Measurements from ENCODE around the gene CYFIP2. TPM values are rescaled to one million over a fixed set of nuclear protein-coding genes. Genes with fewer than 3 reads are reported as not detected.

The CYFIP2 gene
- total RNA-seq, 1 donor from 2014 or later = 27.7 TPM

DNA sequence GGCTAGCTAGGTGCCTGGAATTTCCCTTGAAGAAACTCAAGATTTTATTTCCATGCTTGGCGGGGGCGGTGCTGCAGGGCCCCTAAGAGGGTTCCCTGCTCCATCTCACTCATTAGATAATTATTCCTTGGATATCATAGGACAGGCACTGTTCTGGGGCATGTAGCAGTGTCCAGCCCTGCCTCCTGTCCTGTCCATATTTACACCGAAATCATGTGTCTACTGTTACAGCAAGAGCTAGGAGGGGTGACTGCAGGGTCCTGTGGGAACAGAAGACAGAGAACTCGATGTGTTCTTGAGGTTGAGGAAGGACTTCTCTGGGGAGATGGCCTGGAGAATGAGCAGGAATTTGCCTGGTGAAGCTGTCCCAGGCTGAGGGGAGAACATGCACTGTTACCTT is 96.6 kb downstream of the CYFIP2 start:
- no peaks in the 10 kb centered on the region for H3K36me3 ChIP-seq

DNA sequence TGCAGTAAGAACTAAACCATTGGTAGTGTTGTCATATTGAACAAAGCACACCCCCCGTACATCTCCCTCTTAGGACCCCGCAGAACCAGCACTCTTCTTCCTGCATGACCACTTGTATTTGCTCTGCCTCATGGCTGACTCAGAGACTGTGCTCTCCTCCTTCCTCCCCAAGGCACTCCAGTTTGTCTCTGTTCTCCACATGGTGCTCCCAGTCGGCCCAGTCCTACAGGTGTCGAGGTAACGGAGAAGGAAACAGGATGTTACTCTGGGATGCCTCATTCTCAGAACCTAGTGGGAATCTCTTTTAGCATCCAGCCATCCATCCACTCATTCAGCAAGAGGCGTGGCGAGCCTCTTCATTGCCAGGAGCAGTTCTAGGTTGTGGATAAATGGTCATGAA is 97.1 kb downstream of the CYFIP2 start:
- Histone ChIP-seq H3K4me1 (no peaks in the 10 kb centered on the region), H3K4me3 (no peak overlapping the region), H3K36me3 (no peaks in the 10 kb centered on the region), H3K27ac (no peak overlapping the region), H3K9me3 (no peaks in the 10 kb centered on the region), H3K27me3 (no peaks in the 10 kb centered on the region)
- TF ChIP-seq, protein P1, sequence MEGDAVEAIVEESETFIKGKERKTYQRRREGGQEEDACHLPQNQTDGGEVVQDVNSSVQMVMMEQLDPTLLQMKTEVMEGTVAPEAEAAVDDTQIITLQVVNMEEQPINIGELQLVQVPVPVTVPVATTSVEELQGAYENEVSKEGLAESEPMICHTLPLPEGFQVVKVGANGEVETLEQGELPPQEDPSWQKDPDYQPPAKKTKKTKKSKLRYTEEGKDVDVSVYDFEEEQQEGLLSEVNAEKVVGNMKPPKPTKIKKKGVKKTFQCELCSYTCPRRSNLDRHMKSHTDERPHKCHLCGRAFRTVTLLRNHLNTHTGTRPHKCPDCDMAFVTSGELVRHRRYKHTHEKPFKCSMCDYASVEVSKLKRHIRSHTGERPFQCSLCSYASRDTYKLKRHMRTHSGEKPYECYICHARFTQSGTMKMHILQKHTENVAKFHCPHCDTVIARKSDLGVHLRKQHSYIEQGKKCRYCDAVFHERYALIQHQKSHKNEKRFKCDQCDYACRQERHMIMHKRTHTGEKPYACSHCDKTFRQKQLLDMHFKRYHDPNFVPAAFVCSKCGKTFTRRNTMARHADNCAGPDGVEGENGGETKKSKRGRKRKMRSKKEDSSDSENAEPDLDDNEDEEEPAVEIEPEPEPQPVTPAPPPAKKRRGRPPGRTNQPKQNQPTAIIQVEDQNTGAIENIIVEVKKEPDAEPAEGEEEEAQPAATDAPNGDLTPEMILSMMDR (IDR thresholded peaks at IDR 0.05) = no peak
- TF ChIP-seq POLR2A (IDR thresholded peaks at IDR 0.05) (no peak), POLR2AphosphoS5 (IDR thresholded peaks at IDR 0.05; ENCODE audit: insufficient read depth in 1 of 2, low read depth in 1 of 2) (no peak)
- peak in 1 of 2 donors; percentile 82 for DNase-seq (ENCODE audit: extremely low spot score in 2 of 2)
- intact Hi-C loops (cut with DNase I) = loop anchor here (10.0 kb wide), 1 partner anchor 102 kb away; the partner anchor contains the start of gene NIPAL4

More for the DNA sequence above, 96.6 kb downstream of the CYFIP2 start:
- intact Hi-C loops (cut with DNase I) = loop anchor here (10.0 kb wide), 1 partner anchor 102 kb away; the partner anchor contains the start of gene NIPAL4
- no peak for DNase-seq (ENCODE audit: extremely low spot score in 2 of 2)
- H3K9me3 ChIP-seq = no peaks in the 10 kb centered on the region
- H3K4me1 ChIP-seq = no peaks in the 10 kb centered on the region
- no peak overlapping the region for H3K27ac ChIP-seq
- no peaks in the 10 kb centered on the region for H3K27me3 ChIP-seq
- TF ChIP-seq, protein P1 (IDR thresholded peaks at IDR 0.05) = no peak
- TF ChIP-seq POLR2A (IDR thresholded peaks at IDR 0.05) (no peak), POLR2AphosphoS5 (IDR thresholded peaks at IDR 0.05; ENCODE audit: insufficient read depth in 1 of 2, low read depth in 1 of 2) (no peak)
- H3K4me3 ChIP-seq = no peak overlapping the region

DNA sequence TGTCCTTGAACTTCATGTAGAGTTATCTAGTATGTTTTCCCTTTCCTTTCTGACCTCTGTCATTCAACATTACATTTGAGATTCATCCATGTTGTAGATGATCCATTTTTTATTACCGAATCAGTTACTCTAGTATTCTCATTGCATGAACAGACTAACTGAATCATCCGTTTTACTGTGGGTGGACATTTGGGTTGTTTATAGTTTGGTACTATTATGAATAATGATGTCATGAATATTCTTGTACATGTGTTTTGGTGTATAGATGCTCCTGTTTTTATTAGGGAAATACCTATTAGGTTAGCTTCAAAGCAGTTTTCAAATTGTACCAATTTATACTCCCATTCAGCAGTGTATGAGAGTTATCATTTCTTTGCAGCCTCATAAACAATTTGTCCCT is 99.8 kb downstream of the CYFIP2 start:
- intact Hi-C loops (cut with DNase I) = loop anchor here (10.0 kb wide), 1 partner anchor 99 kb away; the partner anchor contains the start of gene NIPAL4
- H3K27me3 ChIP-seq = no peaks in the 10 kb centered on the region
- no peak overlapping the region for H3K27ac ChIP-seq
- no peaks in the 10 kb centered on the region for H3K4me1 ChIP-seq
- no peaks in the 10 kb centered on the region for H3K9me3 ChIP-seq
- TF ChIP-seq, protein P1 (IDR thresholded peaks at IDR 0.05) = no peak
- no peak for TF ChIP-seq POLR2AphosphoS5 (IDR thresholded peaks at IDR 0.05; ENCODE audit: insufficient read depth in 1 of 2, low read depth in 1 of 2)
- no peak for TF ChIP-seq POLR2A (IDR thresholded peaks at IDR 0.05)
- no peak for DNase-seq (ENCODE audit: extremely low spot score in 2 of 2)
- H3K4me3 ChIP-seq = no peak overlapping the region
- H3K36me3 ChIP-seq = no peaks in the 10 kb centered on the region

DNA sequence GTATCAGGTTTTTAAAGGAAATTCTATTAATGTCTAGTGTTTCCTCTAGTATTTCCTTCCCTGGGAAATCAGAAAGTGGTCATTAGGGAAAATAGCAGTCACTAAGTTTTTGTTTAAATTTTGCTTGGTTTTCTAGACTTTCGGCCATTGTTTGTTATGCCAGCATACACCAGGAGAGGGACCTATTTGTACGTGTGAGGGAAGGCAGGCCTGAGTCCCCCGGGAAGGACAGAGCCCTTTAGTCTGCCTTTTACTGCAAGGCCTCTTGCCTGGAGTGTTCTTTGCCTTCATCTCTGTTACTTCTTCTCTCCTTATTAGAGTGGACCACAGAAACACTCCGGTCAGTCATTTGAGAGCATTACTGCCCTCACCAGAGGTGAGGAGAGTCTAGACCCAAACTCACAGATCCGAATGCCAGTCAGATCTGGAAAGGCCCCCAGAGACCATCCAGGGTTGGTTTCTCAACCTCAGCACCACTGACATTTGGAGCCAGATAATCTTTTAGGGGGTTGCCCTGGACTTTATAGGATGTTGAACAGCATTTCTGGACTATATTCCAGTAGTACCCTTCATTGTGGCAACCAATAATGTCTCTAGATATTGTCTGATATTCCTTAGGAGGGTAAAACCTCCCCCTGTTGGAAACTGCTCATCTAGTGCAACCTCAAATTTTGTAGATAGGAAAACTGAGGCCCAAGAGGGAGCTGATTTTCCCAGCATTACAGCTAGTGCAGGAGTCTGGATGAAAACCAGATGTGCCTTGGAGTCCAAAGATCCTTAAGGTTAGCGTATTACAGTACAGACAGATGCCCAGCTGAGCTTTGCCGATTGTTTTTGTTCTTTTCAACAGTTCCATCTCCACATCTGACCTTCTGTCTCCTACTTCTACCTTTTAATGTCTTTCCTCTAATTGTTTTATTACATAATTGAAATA is 101.1 kb downstream of the CYFIP2 start:
- intact Hi-C loops (cut with DNase I) = loop anchor here (10.0 kb wide), 1 partner anchor 98 kb away; the partner anchor contains the start of gene NIPAL4
- Histone ChIP-seq H3K27me3 (no peaks in the 10 kb centered on the region), H3K9me3 (no peaks in the 10 kb centered on the region), H3K4me3 (no peak overlapping the region), H3K36me3 (no peaks in the 10 kb centered on the region), H3K4me1 (no peaks in the 10 kb centered on the region), H3K27ac (no peak overlapping the region)
- no peak for TF ChIP-seq POLR2A (IDR thresholded peaks at IDR 0.05)
- TF ChIP-seq, protein P1 (IDR thresholded peaks at IDR 0.05) = peak in 1 of 3 experiments; percentile 25
- DNase-seq (ENCODE audit: extremely low spot score in 2 of 2) = no peak

GRCh38 chr5:157369507-157369906 is 103.6 kb downstream of the CYFIP2 start:
- Histone ChIP-seq H3K4me3 (no peak overlapping the region), H3K27ac (no peak overlapping the region), H3K36me3 (no peaks in the 10 kb centered on the region), H3K27me3 (no peaks in the 10 kb centered on the region), H3K4me1 (no peaks in the 10 kb centered on the region), H3K9me3 (no peaks in the 10 kb centered on the region)
- no peak for DNase-seq (ENCODE audit: extremely low spot score in 2 of 2)
- intact Hi-C loops (cut with DNase I) = loop anchor here (10.0 kb wide), 1 partner anchor 95 kb away; the partner anchor contains the start of gene NIPAL4
- TF ChIP-seq POLR2AphosphoS5 (IDR thresholded peaks at IDR 0.05; ENCODE audit: insufficient read depth in 1 of 2, low read depth in 1 of 2) = no peak
- TF ChIP-seq, protein P1 (IDR thresholded peaks at IDR 0.05) = no peak
